Uterus (tissue), 2 donors: ENCODE measurements around the gene ATP11B.

Experiments used
- CTCF ChIP-seq, 4 experiments: fragments of 200-600 bp in 2 of 4; fragments of 450-650 bp in 2 of 4; sonication (generic) in 2 of 4; IDR thresholded peaks; one replicate each; pipeline ENCODE4 v1.5.1; 2016 to 2019; ENCODE audit warnings: antibody characterized with exemption in 4 of 4, mild to moderate bottlenecking in 2 of 4, moderate library complexity in 1 of 4
- POLR2A ChIP-seq, 2 donors: fragments of 450-650 bp; IDR thresholded peaks; one replicate each; pipeline ENCODE4 v1.6.1; 2016; ENCODE audit warnings: antibody characterized with exemption in 2 of 2, mild to moderate bottlenecking in 1 of 2, moderate library complexity in 1 of 2

- TF ChIP-seq CTCF (IDR thresholded peaks at IDR 0.05) (no peak), POLR2A (IDR thresholded peaks at IDR 0.05) (no peak)
These were observed 119.2 kb downstream of the ATP11B start for GRCh38 chr3:182912474-182912873.
